Stomach (tissue), 4 donors: ENCODE measurements around the gene CLK2.

Experiments
- EP300 ChIP-seq: sonication (generic); formaldehyde crosslinking; IDR thresholded peaks from one replicate; pipeline ENCODE4 v1.6.1; 2017; ENCODE audit warnings: antibody characterized with exemption
- POLR2A ChIP-seq, 4 donors: fragments of 450-650 bp; IDR thresholded peaks; one replicate each; pipeline ENCODE4 v1.6.1; 2016; ENCODE audit warnings: antibody characterized with exemption in 4 of 4, control low read depth in 2 of 4, mild to moderate bottlenecking in 1 of 4, moderate library complexity in 1 of 4
- TF ChIP-seq, protein P1 (sequence below), 7 experiments: fragments of 450-650 bp in 4 of 7; fragments of 200-600 bp in 3 of 7; sonication (generic) in 3 of 7; IDR thresholded peaks; one replicate each; pipeline ENCODE4 v1.5.1; 2016 to 2019; ENCODE audit warnings: antibody characterized with exemption in 7 of 7, control low read depth in 2 of 7, mild to moderate bottlenecking in 1 of 7

- TF ChIP-seq, protein P1, sequence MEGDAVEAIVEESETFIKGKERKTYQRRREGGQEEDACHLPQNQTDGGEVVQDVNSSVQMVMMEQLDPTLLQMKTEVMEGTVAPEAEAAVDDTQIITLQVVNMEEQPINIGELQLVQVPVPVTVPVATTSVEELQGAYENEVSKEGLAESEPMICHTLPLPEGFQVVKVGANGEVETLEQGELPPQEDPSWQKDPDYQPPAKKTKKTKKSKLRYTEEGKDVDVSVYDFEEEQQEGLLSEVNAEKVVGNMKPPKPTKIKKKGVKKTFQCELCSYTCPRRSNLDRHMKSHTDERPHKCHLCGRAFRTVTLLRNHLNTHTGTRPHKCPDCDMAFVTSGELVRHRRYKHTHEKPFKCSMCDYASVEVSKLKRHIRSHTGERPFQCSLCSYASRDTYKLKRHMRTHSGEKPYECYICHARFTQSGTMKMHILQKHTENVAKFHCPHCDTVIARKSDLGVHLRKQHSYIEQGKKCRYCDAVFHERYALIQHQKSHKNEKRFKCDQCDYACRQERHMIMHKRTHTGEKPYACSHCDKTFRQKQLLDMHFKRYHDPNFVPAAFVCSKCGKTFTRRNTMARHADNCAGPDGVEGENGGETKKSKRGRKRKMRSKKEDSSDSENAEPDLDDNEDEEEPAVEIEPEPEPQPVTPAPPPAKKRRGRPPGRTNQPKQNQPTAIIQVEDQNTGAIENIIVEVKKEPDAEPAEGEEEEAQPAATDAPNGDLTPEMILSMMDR (IDR thresholded peaks at IDR 0.05) = no peak
- TF ChIP-seq POLR2A (IDR thresholded peaks at IDR 0.05) = no peak
- no peak for TF ChIP-seq EP300
Measured at GRCh38 chr1:155320661-155321617, 47.6 kb upstream of the CLK2 start, which contains the start of gene RUSC1.
